Stimulated activated naive CD4-positive, alpha-beta T cell (primary cell): Measurements from ENCODE around the gene PEX19.
A peak's percentile ranks its signal among the peaks of the same experiment; 100 is the strongest.
"Not testable (repeated sequence)": the region's sequence is repeated elsewhere in the genome, so short reads cannot be mapped to it uniquely, and the experiment has no call there.

Source experiments
- DNase-seq, 6 experiments: peaks; one replicate each; lab custom pipeline; 2025; lab: John Stamatoyannopoulos, UW

The PEX19 gene

GRCh38 chr1:160284782-160285344 lies at the start of gene PEX19:
Gene PEX19 (minus strand): TSS chr1:160285133. CDS start chr1:160285124, 9 bp downstream.
- peak; percentile 87 to 93 (median 88) for DNase-seq

- DNase-seq, result no peak
Observed at GRCh38 chr1:160332516-160332915, 47.6 kb upstream of the PEX19 start.

- no peak for DNase-seq
Observed at GRCh38 chr1:160330119-160330518, 45.2 kb upstream of the PEX19 start.

GRCh38 chr1:160328184-160328583 lies 43.3 kb upstream of the PEX19 start:
- DNase-seq, result no peak

- DNase-seq, result no peak
Observed at GRCh38 chr1:160326418-160326817, 41.5 kb upstream of the PEX19 start.

- no peak for DNase-seq
Observed at GRCh38 chr1:160325252-160325651, 40.3 kb upstream of the PEX19 start.

GRCh38 chr1:160322831-160323230 lies 37.9 kb upstream of the PEX19 start:
- DNase-seq, result no peak

GRCh38 chr1:160315359-160315758 lies 30.4 kb upstream of the PEX19 start:
- DNase-seq, result no peak

- DNase-seq, result no peak
Observed at GRCh38 chr1:160309571-160309970, 24.6 kb upstream of the PEX19 start.

- no peak for DNase-seq
Observed at GRCh38 chr1:160309185-160309557, 24.2 kb upstream of the PEX19 start.

- no peak for DNase-seq
Observed at GRCh38 chr1:160308451-160309184, 23.7 kb upstream of the PEX19 start.

GRCh38 chr1:160307118-160307791 lies 22.3 kb upstream of the PEX19 start:
- DNase-seq, result no peak

- DNase-seq, result no peak
Observed at GRCh38 chr1:160300173-160300572, 15.2 kb upstream of the PEX19 start.

GRCh38 chr1:160296036-160296435 lies 11.1 kb upstream of the PEX19 start:
- no peak for DNase-seq

GRCh38 chr1:160293020-160293968 lies 8.4 kb upstream of the PEX19 start:
- DNase-seq, result no peak

- peak; percentile 35 to 78 (median 60) for DNase-seq
Observed at GRCh38 chr1:160291248-160292220, 6.6 kb upstream of the PEX19 start.

GRCh38 chr1:160287769-160288168 lies 2.8 kb upstream of the PEX19 start:
- DNase-seq, result not testable (repeated sequence)

GRCh38 chr1:160285506-160285905 lies 573 bp upstream of the PEX19 start:
- no peak for DNase-seq

- DNase-seq, result no peak
Observed at GRCh38 chr1:160284220-160284781, 632 bp downstream of the PEX19 start.

GRCh38 chr1:160282807-160283206 lies 2.1 kb downstream of the PEX19 start:
- DNase-seq, result no peak

GRCh38 chr1:160277987-160278386 lies 6.9 kb downstream of the PEX19 start:
- no peak for DNase-seq
